Adipose tissue (tissue), 3 donors: Measurements from ENCODE around the gene SCYGR8. TPM values are rescaled to one million over a fixed set of nuclear protein-coding genes. Genes with fewer than 3 reads are reported as not detected.
"Not testable (repeated sequence)": the region's sequence is repeated elsewhere in the genome, so short reads cannot be mapped to it uniquely, and the experiment has no call there.

Experiments
- H3K27ac ChIP-seq: one replicate; pipeline ENCODE4 v1.5.1; 2013; ENCODE audit warnings: low read depth, low read length
- WGBS, 3 donors: extraction: QIAGEN DNeasy Blood & Tissue Kit; methylation state at CpG; one replicate each; pipeline ENCODE4 v1.1.7; 2013; 5-methylcytosine and 5-hydroxymethylcytosine counted together
- polyA plus RNA-seq, 3 donors: library from polyadenylated mRNA; stranded (reverse); fragments of 200-250 nt; gene quantifications; one replicate each; pipeline ENCODE4 v1.2.3, GENCODE V29; 2013
- donor health status: healthy with polysubstance abuse.
- donor health status: Bipolar disorder and iron deficiency.
- donor health status: healthy.

The SCYGR8 gene
- polyA plus RNA-seq, 3 donors: not detected

GRCh38 chr2:227748079-227748478 is 2.4 kb downstream of the SCYGR8 start:
- H3K27ac ChIP-seq: no peak overlapping the region
- WGBS, 3 donors: 61 to 74% (median 69%) methylated on average over 6 of the region's 6 CpGs

GRCh38 chr2:227756261-227756660 is 10.6 kb downstream of the SCYGR8 start:
- H3K27ac ChIP-seq: not testable (repeated sequence)
- 64 to 76% (median 65%) methylated on average over 4 of the region's 4 CpGs for WGBS, 3 donors

- H3K27ac ChIP-seq: no peak overlapping the region
- WGBS, 3 donors: 57 to 74% (median 69%) methylated on average over 13 of the region's 13 CpGs
Observed at GRCh38 chr2:227759411-227760118, 13.9 kb downstream of the SCYGR8 start.

- WGBS, 3 donors: 44 to 73% (median 58%) methylated on average over 6 of the region's 6 CpGs
- no peak overlapping the region for H3K27ac ChIP-seq
Observed at GRCh38 chr2:227761740-227762476, 16.2 kb downstream of the SCYGR8 start.

- H3K27ac ChIP-seq: no peak overlapping the region
Observed at GRCh38 chr2:227765788-227766372, 20.2 kb downstream of the SCYGR8 start.

GRCh38 chr2:227766373-227766883 is 20.7 kb downstream of the SCYGR8 start:
- 19 to 27% (median 22%) methylated on average over 11 of the region's 11 CpGs for WGBS, 3 donors
- H3K27ac ChIP-seq: no peak overlapping the region

More at GRCh38 chr2:227765788-227766372, 20.2 kb downstream of the SCYGR8 start:
- 34 to 67% (median 55%) methylated on average over 4 of the region's 4 CpGs for WGBS, 3 donors

GRCh38 chr2:227767830-227768229 is 22.1 kb downstream of the SCYGR8 start:
- no peak overlapping the region for H3K27ac ChIP-seq
- 89 to 95% (median 93%) methylated on average over 21 to 22 of the region's 22 CpGs for WGBS, 3 donors

- no peak overlapping the region for H3K27ac ChIP-seq
- WGBS, 3 donors: 66 to 86% (median 82%) methylated on average over 5 of the region's 5 CpGs
Observed at GRCh38 chr2:227772197-227772661, 26.5 kb downstream of the SCYGR8 start.

GRCh38 chr2:227772932-227773331 is 27.2 kb downstream of the SCYGR8 start:
- no peak overlapping the region for H3K27ac ChIP-seq

GRCh38 chr2:227774011-227774624 is 28.4 kb downstream of the SCYGR8 start:
- WGBS, 3 donors: 32 to 64% (median 62%) methylated on average over 15 of the region's 15 CpGs
- H3K27ac ChIP-seq: no peak overlapping the region

More at GRCh38 chr2:227772932-227773331, 27.2 kb downstream of the SCYGR8 start:
- WGBS, 3 donors: 51 to 60% (median 58%) methylated on average over 2 of the region's 2 CpGs

- H3K27ac ChIP-seq: no peak overlapping the region
- WGBS, 3 donors: 76 to 85% (median 81%) methylated on average over 6 of the region's 6 CpGs
Observed at GRCh38 chr2:227774895-227775842, 29.5 kb downstream of the SCYGR8 start.

GRCh38 chr2:227780981-227781615 is 35.4 kb downstream of the SCYGR8 start:
- H3K27ac ChIP-seq: no peak overlapping the region
- WGBS, 3 donors: 49 to 67% (median 61%) methylated on average over 14 of the region's 14 CpGs

- WGBS, 3 donors: 78 to 82% (median 80%) methylated on average over 8 of the region's 8 CpGs
- no peak overlapping the region for H3K27ac ChIP-seq
Observed at GRCh38 chr2:227781841-227782240, 36.1 kb downstream of the SCYGR8 start.

- WGBS, 3 donors: 87 to 94% (median 88%) methylated on average over 5 of the region's 5 CpGs
- no peak overlapping the region for H3K27ac ChIP-seq
Observed at GRCh38 chr2:227782804-227783203, 37.1 kb downstream of the SCYGR8 start.

GRCh38 chr2:227783404-227784138 is 37.9 kb downstream of the SCYGR8 start:
- H3K27ac ChIP-seq: no peak overlapping the region
- 72 to 86% (median 81%) methylated on average over 12 of the region's 12 CpGs for WGBS, 3 donors

GRCh38 chr2:227785293-227785692 is 39.6 kb downstream of the SCYGR8 start:
- WGBS, 3 donors: 30 to 66% (median 55%) methylated on average over 1 of the region's 1 CpG
- no peak overlapping the region for H3K27ac ChIP-seq
